Brain pericyte (primary cell): ENCODE measurements around the gene NR5A1.

ENCODE experiments used
- DNase-seq: peaks from one replicate; pipeline ENCODE4 v3.0.0-alpha.2; 2012; ENCODE audit warnings: low read depth, low spot score

NR5A1 gene

DNA sequence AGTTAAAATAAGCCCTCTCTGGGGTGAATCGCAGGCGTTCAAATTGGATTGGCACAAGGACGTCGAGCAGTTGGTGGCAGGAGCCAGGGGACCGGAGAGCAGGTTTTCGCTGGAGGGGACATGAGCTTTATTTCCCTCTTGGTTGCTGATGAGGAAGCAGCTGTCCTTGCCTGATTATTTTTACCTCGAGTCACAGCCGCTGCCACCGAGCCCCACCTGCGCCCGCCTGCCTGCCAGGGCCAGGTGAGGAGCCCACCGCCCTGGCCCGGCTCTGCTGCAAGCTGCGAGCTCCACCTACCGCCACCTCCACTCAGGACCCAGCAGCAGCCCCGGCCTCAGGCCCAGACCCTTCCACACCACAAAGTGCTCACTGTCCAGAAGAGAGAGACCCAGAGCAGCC lies 65.9 kb downstream of the NR5A1 start:
- DNase-seq = no peak

DNA sequence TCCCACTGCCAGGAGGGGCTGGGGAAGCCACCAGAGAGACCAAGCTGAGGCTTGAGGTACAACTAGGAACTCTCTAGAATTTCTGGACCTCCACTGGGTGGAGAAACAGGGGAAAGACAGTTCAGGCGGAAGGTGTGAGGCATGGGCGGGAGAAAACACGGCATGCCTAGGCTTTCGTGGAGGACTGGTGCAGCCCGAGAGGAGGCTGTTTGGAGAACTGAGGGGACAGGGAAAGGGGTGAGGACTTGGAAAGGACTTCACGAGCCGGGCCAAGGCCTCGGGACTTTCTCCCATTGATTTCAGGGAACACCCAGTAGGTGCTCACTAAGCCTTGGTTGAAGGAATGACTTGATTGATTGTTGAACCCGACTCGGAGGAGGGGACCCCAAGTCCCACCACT lies 66.4 kb downstream of the NR5A1 start:
- no peak for DNase-seq

DNA sequence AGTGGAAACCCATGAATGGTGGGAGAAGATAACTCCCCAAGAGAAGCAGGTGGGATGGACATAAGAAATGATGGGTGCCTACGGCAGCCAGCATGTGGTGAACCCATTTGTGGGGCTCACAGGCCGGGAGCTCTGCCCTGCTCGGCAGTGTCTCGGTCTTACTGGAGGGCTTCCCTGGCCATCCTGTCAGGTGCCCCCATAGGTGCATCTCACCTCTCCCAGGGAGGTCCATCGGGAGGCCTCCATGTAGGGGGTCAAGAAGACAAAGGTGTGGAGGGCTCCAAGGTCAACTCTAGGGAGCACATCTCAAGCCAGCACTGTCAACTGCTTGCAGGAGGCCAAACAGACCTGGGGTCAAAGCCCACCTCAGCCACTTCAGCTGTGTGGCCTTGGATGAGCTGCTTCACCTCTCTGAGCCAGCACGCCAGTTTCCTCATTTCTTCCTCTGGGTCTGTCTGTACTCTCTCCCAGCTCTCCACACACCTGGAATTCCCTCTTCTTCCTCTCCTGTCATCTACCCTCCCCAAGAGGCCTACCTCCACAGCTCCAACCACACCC lies 67.4 kb downstream of the NR5A1 start:
- DNase-seq = no peak

DNA sequence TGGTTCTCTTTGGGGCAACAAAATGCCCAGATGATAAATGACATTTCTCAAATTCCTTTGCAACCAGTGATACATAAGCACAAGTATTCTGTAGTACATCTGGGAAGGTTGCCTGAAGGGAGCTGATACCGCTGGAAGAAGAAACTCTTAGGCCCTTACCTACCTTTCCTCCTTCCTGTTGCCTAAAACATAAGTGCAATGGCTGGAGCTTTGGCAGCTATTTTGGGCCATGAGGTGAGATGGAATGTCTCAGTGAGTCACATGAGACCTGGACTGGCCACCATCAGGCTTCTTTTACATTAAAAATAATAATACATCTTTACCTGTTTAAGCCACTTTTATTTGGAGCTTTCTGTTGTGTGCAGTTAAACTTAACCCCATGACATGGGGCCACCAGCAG lies 68.1 kb downstream of the NR5A1 start:
- DNase-seq = no peak

DNA sequence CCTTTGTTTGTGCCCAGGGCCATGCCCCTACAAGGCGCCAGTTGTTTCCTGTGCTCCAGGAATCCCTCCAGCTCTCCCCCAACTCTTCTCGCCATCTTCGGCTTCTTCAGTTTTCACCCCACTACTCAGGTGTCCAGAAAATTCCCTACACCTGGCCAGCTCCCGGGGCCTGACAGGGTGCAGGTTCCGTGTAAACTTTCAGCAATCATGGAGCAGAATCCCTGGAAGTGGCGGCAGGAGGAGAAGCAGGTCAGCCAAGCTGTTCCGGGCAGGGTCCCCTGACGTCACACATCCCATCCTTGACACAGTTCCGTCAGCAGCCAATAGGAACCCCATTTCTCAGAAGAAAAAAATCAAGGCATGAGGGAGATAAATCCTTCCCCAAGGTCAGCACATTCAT lies 69.1 kb downstream of the NR5A1 start:
- DNase-seq = no peak

- DNase-seq = no peak
Observed at GRCh38 chr9:124437086-124437485, 70.1 kb downstream of the NR5A1 start.

- DNase-seq = no peak
Observed at GRCh38 chr9:124436320-124436719, 70.9 kb downstream of the NR5A1 start.
